Measurements from ENCODE around the gene GSTM1.

DNA sequence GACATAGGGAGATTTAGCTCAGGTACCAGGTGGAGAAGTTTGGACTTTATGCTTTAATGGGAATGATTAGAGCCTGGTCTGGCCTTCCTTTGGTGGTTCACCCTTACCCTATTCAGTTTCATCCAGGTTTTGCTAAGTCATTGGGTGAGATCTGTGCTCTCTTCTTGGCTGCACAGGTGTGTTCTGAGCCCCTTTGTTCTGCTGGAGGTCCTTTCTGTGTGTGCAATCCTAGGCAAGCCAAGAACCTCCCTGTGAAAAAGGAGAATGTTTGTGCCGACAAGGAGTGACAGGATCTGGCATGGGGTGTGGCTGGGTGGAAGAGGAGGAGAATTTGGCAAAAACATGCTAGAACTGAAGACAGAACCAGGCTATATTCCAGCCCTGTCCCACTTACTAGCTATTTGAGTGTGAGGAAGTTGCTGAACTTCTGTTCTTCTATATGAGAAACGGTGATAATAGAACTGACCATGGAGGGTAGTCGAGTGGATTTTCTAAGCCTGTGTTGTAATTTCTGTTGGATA is 29.0 kb downstream of the GSTM1 start:
- TF ChIP-seq, protein P1, sequence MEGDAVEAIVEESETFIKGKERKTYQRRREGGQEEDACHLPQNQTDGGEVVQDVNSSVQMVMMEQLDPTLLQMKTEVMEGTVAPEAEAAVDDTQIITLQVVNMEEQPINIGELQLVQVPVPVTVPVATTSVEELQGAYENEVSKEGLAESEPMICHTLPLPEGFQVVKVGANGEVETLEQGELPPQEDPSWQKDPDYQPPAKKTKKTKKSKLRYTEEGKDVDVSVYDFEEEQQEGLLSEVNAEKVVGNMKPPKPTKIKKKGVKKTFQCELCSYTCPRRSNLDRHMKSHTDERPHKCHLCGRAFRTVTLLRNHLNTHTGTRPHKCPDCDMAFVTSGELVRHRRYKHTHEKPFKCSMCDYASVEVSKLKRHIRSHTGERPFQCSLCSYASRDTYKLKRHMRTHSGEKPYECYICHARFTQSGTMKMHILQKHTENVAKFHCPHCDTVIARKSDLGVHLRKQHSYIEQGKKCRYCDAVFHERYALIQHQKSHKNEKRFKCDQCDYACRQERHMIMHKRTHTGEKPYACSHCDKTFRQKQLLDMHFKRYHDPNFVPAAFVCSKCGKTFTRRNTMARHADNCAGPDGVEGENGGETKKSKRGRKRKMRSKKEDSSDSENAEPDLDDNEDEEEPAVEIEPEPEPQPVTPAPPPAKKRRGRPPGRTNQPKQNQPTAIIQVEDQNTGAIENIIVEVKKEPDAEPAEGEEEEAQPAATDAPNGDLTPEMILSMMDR (IDR thresholded peaks at IDR 0.05) = no peak
- TF ChIP-seq POLR2AphosphoS5 (IDR thresholded peaks at IDR 0.05) (no peak), POLR2A (IDR thresholded peaks at IDR 0.05; ENCODE audit: low read depth) (no peak)
